HepG2 (cell line): ENCODE data around the gene TUBB. TPM values are rescaled to one million over a fixed set of nuclear protein-coding genes. Genes with fewer than 3 reads are reported as not detected.

Experiments
- ARNTL ChIP-seq: sonication (generic); formaldehyde crosslinking; IDR thresholded peaks from 2 replicates; pipeline ENCODE4 v1.4.0; 2020; ENCODE audit warnings: mild to moderate bottlenecking, missing genetic modification reagents
- DNMT3B ChIP-seq: conservative IDR thresholded peaks from 2 replicates; pipeline ENCODE4 v1.6.1; 2016; ENCODE audit warnings: missing biosample characterization, control low read depth
- HDAC1 ChIP-seq: sonication (generic); formaldehyde crosslinking; IDR thresholded peaks from 2 replicates; pipeline ENCODE4 v1.5.1; 2020; ENCODE audit warnings: mild to moderate bottlenecking, missing genetic modification reagents
- HOXA5 ChIP-seq: sonication (generic); formaldehyde crosslinking; IDR thresholded peaks from 2 replicates; pipeline ENCODE4 v1.4.0; 2020; ENCODE audit warnings: missing genetic modification reagents
- NFATC3 ChIP-seq: sonication (generic); formaldehyde crosslinking; IDR thresholded peaks from 2 replicates; pipeline ENCODE4 v1.5.1; 2020; ENCODE audit warnings: mild to moderate bottlenecking, missing genetic modification reagents
- NFIC ChIP-seq: IDR thresholded peaks from 2 replicates; pipeline ENCODE4 v1.6.1; 2012; ENCODE audit warnings: mild to moderate bottlenecking, low read length, inconsistent platforms
- NR2C2 ChIP-seq: sonication (generic); formaldehyde crosslinking; IDR thresholded peaks from 2 replicates; pipeline ENCODE4 v1.4.0; 2020; ENCODE audit warnings: missing genetic modification reagents, mild to moderate bottlenecking, moderate library complexity, borderline replicate concordance
- PITX1 ChIP-seq: sonication (generic); formaldehyde crosslinking; IDR thresholded peaks from 2 replicates; pipeline ENCODE4 v1.5.1; 2020; ENCODE audit warnings: mild to moderate bottlenecking, missing genetic modification reagents
- SMAD3 ChIP-seq: sonication (generic); formaldehyde crosslinking; IDR thresholded peaks from 2 replicates; pipeline ENCODE4 v1.4.0; 2020; ENCODE audit warnings: missing genetic modification reagents
- TGIF2 ChIP-seq: IDR thresholded peaks from 2 replicates; pipeline ENCODE4 v1.6.1; 2016; ENCODE audit warnings: control low read depth, missing compliant biosample characterization
- ZNF205 ChIP-seq: IDR thresholded peaks from 2 replicates; pipeline ENCODE4 v1.6.1; 2018; ENCODE audit warnings: missing biosample characterization, missing genetic modification reagents
- ZNF207 ChIP-seq: fragments of 450-650 bp; IDR thresholded peaks from 2 replicates; pipeline ENCODE4 v1.6.1; 2016; ENCODE audit warnings: antibody characterized with exemption, borderline replicate concordance
- ZNF496 ChIP-seq: sonication (generic); formaldehyde crosslinking; IDR thresholded peaks from 2 replicates; pipeline ENCODE4 v1.8.1; 2023; ENCODE audit warnings: mild to moderate bottlenecking, moderate library complexity, missing genetic modification reagents; ENCODE audit not compliant: insufficient replicate concordance
- ZNF780A ChIP-seq: sonication (generic); formaldehyde crosslinking; IDR thresholded peaks from 2 replicates; pipeline ENCODE4 v1.8.0; 2022; ENCODE audit warnings: mild to moderate bottlenecking, missing genetic modification reagents, moderate library complexity
- polyA plus RNA-seq, 8 experiments: library from polyadenylated mRNA; depleted of rRNA in 3 of 8; stranded (reverse) in 7 of 8; unstranded in 1 of 8; fragments of >200 nt; fragmentation: Illumina TruSeq in 4 of 8; extraction: Trizol in 4 of 8; gene quantifications; 2 replicates each; pipeline versions ENCODE4 v1.2.1 to v1.2.3, GENCODE V29; 2011 to 2016; ENCODE audit warnings: low read depth in 4 of 8, missing spikeins in 1 of 8, mixed read lengths in 1 of 8; ENCODE audit not compliant: insufficient read depth in 1 of 8
- total RNA-seq, 5 experiments: library from RNA; depleted of rRNA; stranded (reverse); fragments of >200 nt; fragmentation: Illumina TruSeq; extraction: Trizol; gene quantifications; 2 replicates each; pipeline ENCODE4 v1.2.3, GENCODE V29; 2016; ENCODE audit warnings: low read depth in 1 of 5
- TF ChIP-seq, protein P1 (sequence below): sonication (generic); formaldehyde crosslinking; IDR thresholded peaks from 2 replicates; pipeline ENCODE4 v1.4.0; 2020; ENCODE audit warnings: missing genetic modification reagents, borderline replicate concordance
- TF ChIP-seq, protein P2 (sequence below): sonication (generic); formaldehyde crosslinking; conservative IDR thresholded peaks from 2 replicates; pipeline ENCODE4 v1.8.1; 2023; ENCODE audit warnings: missing genetic modification reagents
- TF ChIP-seq, protein P3 (sequence below): sonication (generic); formaldehyde crosslinking; IDR thresholded peaks from 2 replicates; pipeline ENCODE4 v1.5.1; 2020; ENCODE audit warnings: mild to moderate bottlenecking, missing genetic modification reagents
- TF ChIP-seq, protein P4 (sequence below): sonication (generic); formaldehyde crosslinking; IDR thresholded peaks from 2 replicates; pipeline ENCODE4 v1.4.0; 2020; ENCODE audit warnings: missing genetic modification reagents, borderline replicate concordance
- TF ChIP-seq, protein P5 (sequence below): sonication (generic); formaldehyde crosslinking; IDR thresholded peaks from 2 replicates; pipeline ENCODE4 v1.4.0; 2020; ENCODE audit warnings: missing genetic modification reagents
- TF ChIP-seq, protein P6 (sequence below): fragments of 450-650 bp; IDR thresholded peaks from 2 replicates; pipeline ENCODE4 v1.6.1; 2017

TUBB gene
- total and polyA plus RNA-seq, 2 of the 13 experiments (the other 11 are each of a cell fraction or from before 2014, with no cell fraction given) = 911 to 1,163 TPM

DNA sequence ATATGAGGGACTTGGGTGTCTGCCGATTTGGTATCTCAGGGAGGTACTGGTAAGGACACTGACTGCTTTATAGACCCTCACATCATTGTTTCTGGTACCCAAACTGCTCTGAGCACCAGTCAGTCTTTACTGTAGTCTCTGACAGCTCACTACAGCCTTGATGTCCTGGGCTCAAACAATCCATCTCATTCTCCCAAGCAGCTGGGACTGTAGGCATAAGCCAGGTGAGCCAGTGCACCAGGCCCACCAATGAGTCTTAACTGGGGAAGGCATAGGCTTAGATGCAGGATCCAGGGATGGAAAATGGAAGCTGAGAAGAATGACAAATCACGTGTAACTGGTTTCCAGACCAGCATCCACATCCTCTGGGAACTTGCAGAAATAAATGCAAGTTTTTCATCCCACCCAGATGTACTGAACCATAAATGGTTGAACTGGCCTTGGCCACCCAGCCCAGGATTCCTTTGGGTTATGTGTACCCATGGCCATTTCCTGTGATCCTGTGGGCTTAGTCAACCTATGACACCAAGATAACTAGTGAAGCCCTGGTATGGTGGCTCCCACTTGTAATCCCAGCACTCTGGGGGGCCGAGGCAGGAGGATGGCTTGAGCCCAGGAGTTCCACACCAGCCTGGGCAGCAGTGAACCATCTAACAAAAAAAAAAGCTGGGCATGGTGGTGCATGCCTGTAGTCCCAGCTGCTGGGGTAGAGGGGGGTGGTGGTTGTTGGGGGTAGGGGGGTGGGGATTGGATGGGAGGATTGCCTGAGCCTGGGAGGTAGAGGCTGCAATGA, 5.8 kb downstream of the TUBB start (continued):
- TF ChIP-seq ZNF207 (no peak), TGIF2 (CRISPR knock-in tag) (no peak), ZNF496 (CRISPR knock-in tag) (no peak), PITX1 (CRISPR knock-in tag) (no peak), NFATC3 (CRISPR knock-in tag) (peak; percentile 40; the same call in 1 of the 2 replicates), ARNTL (CRISPR knock-in tag) (peak; percentile 38; the same call in 1 of the 2 replicates), NR2C2 (no peak), HDAC1 (CRISPR knock-in tag) (no peak), SMAD3 (no peak), NFIC (peak; percentile 53; the same call in 1 of the 2 replicates), HOXA5 (CRISPR knock-in tag) (no peak), ZNF780A (0 out of 2 replicates have a peak, but pooled peaks have one; percentile 28), DNMT3B (CRISPR knock-in tag) (no peak), ZNF205 (CRISPR knock-in tag) (no peak)
- TF ChIP-seq, protein P1, sequence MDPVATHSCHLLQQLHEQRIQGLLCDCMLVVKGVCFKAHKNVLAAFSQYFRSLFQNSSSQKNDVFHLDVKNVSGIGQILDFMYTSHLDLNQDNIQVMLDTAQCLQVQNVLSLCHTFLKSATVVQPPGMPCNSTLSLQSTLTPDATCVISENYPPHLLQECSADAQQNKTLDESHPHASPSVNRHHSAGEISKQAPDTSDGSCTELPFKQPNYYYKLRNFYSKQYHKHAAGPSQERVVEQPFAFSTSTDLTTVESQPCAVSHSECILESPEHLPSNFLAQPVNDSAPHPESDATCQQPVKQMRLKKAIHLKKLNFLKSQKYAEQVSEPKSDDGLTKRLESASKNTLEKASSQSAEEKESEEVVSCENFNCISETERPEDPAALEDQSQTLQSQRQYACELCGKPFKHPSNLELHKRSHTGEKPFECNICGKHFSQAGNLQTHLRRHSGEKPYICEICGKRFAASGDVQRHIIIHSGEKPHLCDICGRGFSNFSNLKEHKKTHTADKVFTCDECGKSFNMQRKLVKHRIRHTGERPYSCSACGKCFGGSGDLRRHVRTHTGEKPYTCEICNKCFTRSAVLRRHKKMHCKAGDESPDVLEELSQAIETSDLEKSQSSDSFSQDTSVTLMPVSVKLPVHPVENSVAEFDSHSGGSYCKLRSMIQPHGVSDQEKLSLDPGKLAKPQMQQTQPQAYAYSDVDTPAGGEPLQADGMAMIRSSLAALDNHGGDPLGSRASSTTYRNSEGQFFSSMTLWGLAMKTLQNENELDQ (CRISPR knock-in tag) = 0 out of 2 replicates have a peak, but pooled peaks have one; percentile 27
- TF ChIP-seq, protein P2, sequence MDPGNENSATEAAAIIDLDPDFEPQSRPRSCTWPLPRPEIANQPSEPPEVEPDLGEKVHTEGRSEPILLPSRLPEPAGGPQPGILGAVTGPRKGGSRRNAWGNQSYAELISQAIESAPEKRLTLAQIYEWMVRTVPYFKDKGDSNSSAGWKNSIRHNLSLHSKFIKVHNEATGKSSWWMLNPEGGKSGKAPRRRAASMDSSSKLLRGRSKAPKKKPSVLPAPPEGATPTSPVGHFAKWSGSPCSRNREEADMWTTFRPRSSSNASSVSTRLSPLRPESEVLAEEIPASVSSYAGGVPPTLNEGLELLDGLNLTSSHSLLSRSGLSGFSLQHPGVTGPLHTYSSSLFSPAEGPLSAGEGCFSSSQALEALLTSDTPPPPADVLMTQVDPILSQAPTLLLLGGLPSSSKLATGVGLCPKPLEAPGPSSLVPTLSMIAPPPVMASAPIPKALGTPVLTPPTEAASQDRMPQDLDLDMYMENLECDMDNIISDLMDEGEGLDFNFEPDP (CRISPR knock-in tag) = no peak
- TF ChIP-seq, protein P3, sequence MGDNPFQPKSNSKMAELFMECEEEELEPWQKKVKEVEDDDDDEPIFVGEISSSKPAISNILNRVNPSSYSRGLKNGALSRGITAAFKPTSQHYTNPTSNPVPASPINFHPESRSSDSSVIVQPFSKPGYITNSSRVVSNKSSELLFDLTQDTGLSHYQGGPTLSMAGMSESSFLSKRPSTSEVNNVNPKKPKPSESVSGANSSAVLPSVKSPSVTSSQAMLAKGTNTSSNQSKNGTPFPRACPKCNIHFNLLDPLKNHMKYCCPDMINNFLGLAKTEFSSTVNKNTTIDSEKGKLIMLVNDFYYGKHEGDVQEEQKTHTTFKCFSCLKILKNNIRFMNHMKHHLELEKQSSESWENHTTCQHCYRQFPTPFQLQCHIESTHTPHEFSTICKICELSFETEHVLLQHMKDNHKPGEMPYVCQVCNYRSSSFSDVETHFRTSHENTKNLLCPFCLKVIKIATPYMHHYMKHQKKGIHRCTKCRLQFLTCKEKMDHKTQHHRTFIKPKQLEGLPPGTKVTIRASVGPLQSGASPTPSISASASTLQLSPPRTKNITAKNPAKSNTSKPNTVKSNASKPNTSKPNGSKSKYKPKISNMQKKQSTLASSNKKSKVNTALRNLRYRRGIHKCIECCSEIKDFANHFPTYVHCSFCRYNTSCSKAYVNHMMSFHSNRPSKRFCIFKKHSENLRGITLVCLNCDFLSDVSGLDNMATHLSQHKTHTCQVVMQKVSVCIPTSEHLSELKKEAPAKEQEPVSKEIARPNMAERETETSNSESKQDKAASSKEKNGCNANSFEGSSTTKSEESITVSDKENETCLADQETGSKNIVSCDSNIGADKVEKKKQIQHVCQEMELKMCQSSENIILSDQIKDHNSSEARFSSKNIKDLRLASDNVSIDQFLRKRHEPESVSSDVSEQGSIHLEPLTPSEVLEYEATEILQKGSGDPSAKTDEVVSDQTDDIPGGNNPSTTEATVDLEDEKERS = no peak
- TF ChIP-seq, protein P4, sequence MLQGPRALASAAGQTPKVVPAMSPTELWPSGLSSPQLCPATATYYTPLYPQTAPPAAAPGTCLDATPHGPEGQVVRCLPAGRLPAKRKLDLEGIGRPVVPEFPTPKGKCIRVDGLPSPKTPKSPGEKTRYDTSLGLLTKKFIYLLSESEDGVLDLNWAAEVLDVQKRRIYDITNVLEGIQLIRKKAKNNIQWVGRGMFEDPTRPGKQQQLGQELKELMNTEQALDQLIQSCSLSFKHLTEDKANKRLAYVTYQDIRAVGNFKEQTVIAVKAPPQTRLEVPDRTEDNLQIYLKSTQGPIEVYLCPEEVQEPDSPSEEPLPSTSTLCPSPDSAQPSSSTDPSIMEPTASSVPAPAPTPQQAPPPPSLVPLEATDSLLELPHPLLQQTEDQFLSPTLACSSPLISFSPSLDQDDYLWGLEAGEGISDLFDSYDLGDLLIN (CRISPR knock-in tag) = 0 out of 2 replicates have a peak, but pooled peaks have one; percentile 15
- TF ChIP-seq, protein P5, sequence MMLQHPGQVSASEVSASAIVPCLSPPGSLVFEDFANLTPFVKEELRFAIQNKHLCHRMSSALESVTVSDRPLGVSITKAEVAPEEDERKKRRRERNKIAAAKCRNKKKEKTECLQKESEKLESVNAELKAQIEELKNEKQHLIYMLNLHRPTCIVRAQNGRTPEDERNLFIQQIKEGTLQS (CRISPR knock-in tag) = peak; percentile 11; the same call in 1 of the 2 replicates
- TF ChIP-seq, protein P6, sequence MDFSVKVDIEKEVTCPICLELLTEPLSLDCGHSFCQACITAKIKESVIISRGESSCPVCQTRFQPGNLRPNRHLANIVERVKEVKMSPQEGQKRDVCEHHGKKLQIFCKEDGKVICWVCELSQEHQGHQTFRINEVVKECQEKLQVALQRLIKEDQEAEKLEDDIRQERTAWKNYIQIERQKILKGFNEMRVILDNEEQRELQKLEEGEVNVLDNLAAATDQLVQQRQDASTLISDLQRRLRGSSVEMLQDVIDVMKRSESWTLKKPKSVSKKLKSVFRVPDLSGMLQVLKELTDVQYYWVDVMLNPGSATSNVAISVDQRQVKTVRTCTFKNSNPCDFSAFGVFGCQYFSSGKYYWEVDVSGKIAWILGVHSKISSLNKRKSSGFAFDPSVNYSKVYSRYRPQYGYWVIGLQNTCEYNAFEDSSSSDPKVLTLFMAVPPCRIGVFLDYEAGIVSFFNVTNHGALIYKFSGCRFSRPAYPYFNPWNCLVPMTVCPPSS = no peak
